H1 (cell line): ENCODE measurements around the gene OPHN1. TPM values are rescaled to one million over a fixed set of nuclear protein-coding genes. Genes with fewer than 3 reads are reported as not detected.

Experiments
- CTCF ChIA-PET: fragments of 300-600 bp; sonication (Branson Sonifier 250); formaldehyde crosslinking; loops from one replicate; lab custom pipeline; 2021; ENCODE audit not compliant: partially characterized antibody; lab: Charles Lee
- POLR2A ChIA-PET: fragments of 300-600 bp; sonication (Branson Sonifier 250); formaldehyde crosslinking; loops from one replicate; lab custom pipeline; 2021; ENCODE audit warnings: inconsistent platforms; ENCODE audit not compliant: partially characterized antibody; lab: Charles Lee
- DNase-seq, 2 experiments: peaks; one replicate each; pipeline versions ENCODE4 v3.0.0 to v3.0.0-alpha.2; 2010 to 2022; ENCODE audit warnings: low spot score in 2 of 2, low read depth in 1 of 2, mixed read lengths in 1 of 2
- FAIRE-seq: peaks from 2 replicates; lab custom pipeline; 2011; peaks lifted over from hg19 to GRCh38; lab: Jason Lieb, UNC
- H2AFZ ChIP-seq: 2 replicates; pipeline ENCODE4 v1.8.1; 2012; ENCODE audit warnings: low read length, inconsistent platforms
- H2AK5ac ChIP-seq: 2 replicates; pipeline ENCODE4 v1.6.1; 2013; ENCODE audit warnings: low read depth, low read length
- H2BK120ac ChIP-seq: replicated peaks from 2 replicates; pipeline ENCODE3; 2013; ENCODE audit warnings: low read depth, low read length, inconsistent platforms
- H2BK12ac ChIP-seq: 2 replicates; pipeline ENCODE4 v1.6.1; 2013; ENCODE audit warnings: low read depth, low read length
- H2BK15ac ChIP-seq: 2 replicates; pipeline ENCODE4 v1.6.1; 2013; ENCODE audit warnings: low read length
- H2BK20ac ChIP-seq: 2 replicates; pipeline ENCODE4 v1.6.1; 2013; ENCODE audit warnings: low read length
- H2BK5ac ChIP-seq: 2 replicates; pipeline ENCODE4 v1.6.1; 2013; ENCODE audit warnings: low read depth, low read length
- H3K14ac ChIP-seq: 2 replicates; pipeline ENCODE4 v1.6.1; 2013; ENCODE audit warnings: inconsistent platforms; ENCODE audit not compliant: insufficient read length
- H3K18ac ChIP-seq: 2 replicates; pipeline ENCODE4 v1.6.1; 2013; ENCODE audit warnings: low read length; ENCODE audit errors: extremely low read depth
- H3K23ac ChIP-seq: 2 replicates; pipeline ENCODE4 v1.6.1; 2013; ENCODE audit warnings: inconsistent platforms; ENCODE audit not compliant: insufficient read length
- H3K23me2 ChIP-seq: 2 replicates; pipeline ENCODE4 v1.6.1; 2013; ENCODE audit warnings: low read depth, low read length
- H3K27ac ChIP-seq: 2 replicates; pipeline ENCODE4 v1.6.1; 2011; ENCODE audit warnings: low read depth, low read length, inconsistent platforms
- H3K27me3 ChIP-seq, 4 experiments: replicated peaks in 1 of 4; 1 replicate in 1 of 4; 2 replicates in 3 of 4; pipeline versions ENCODE4 v1.6.1 to v1.8.1; 2011 to 2013; ENCODE audit warnings: low read length in 3 of 4, mild to moderate bottlenecking in 3 of 4, inconsistent platforms in 2 of 4, mixed read lengths in 2 of 4, moderate library complexity in 1 of 4; ENCODE audit not compliant: control insufficient read depth in 3 of 4, insufficient read depth in 3 of 4; ENCODE audit errors: extremely low read depth in 1 of 4
- H3K36me3 ChIP-seq, 4 experiments: 2 replicates each; pipeline versions ENCODE4 v1.6.1 to v1.8.1; 2011 to 2013; ENCODE audit warnings: mild to moderate bottlenecking in 4 of 4, low read length in 3 of 4, moderate library complexity in 2 of 4, control low read depth in 1 of 4, inconsistent platforms in 1 of 4; ENCODE audit not compliant: insufficient read depth in 4 of 4, control insufficient read depth in 2 of 4
- H3K4ac ChIP-seq: replicated peaks from 2 replicates; pipeline ENCODE3; 2013; ENCODE audit warnings: low read length, low read depth, mixed read lengths, inconsistent platforms; ENCODE audit not compliant: insufficient read length
- H3K4me1 ChIP-seq, 4 experiments: replicated peaks in 1 of 4; 1 replicate in 1 of 4; 2 replicates in 3 of 4; pipeline versions ENCODE4 v1.6.1 to v1.8.1; 2011 to 2013; ENCODE audit warnings: low read length in 3 of 4, inconsistent platforms in 2 of 4, mixed read lengths in 1 of 4; ENCODE audit not compliant: insufficient read depth in 4 of 4, control insufficient read depth in 3 of 4
- H3K4me2 ChIP-seq, 2 experiments: 2 replicates each; pipeline versions ENCODE4 v1.6.1 to v1.8.1; 2011 to 2013; ENCODE audit warnings: low read depth in 2 of 2, low read length in 2 of 2, control low read depth in 1 of 2, inconsistent platforms in 1 of 2, mild to moderate bottlenecking in 1 of 2; ENCODE audit not compliant: insufficient read depth in 1 of 2
- H3K4me3 ChIP-seq, 4 experiments: fragments of 200-600, 300-600 bp in 1 of 4; sonication (generic), shearing (Covaris generic), sonication (Bioruptor Twin) in 1 of 4; 2 replicates each; pipeline versions ENCODE4 v1.5.1 to v1.8.1; 2011 to 2016; ENCODE audit warnings: low read length in 4 of 4, low read depth in 3 of 4, control low read depth in 2 of 4, inconsistent platforms in 2 of 4, mild to moderate bottlenecking in 2 of 4, mixed read lengths in 1 of 4, moderate library complexity in 1 of 4; ENCODE audit not compliant: insufficient read depth in 2 of 4; ENCODE audit errors: extremely low read depth in 1 of 4
- H3K56ac ChIP-seq: replicated peaks from 2 replicates; pipeline ENCODE3; 2013; ENCODE audit warnings: low read depth, mild to moderate bottlenecking, mixed read lengths, low read length, inconsistent platforms; ENCODE audit not compliant: insufficient read length
- H3K79me1 ChIP-seq: 2 replicates; pipeline ENCODE4 v1.6.1; 2013; ENCODE audit warnings: low read depth, low read length, control low read depth
- H3K79me2 ChIP-seq, 2 experiments: 2 replicates each; pipeline versions ENCODE4 v1.6.1 to v1.8.1; 2012 to 2013; ENCODE audit warnings: low read length in 2 of 2, mild to moderate bottlenecking in 2 of 2, inconsistent platforms in 1 of 2; ENCODE audit not compliant: insufficient read depth in 2 of 2, control insufficient read depth in 1 of 2
- H3K9ac ChIP-seq, 4 experiments: replicated peaks in 1 of 4; 1 replicate in 1 of 4; 2 replicates in 3 of 4; pipeline versions ENCODE4 v1.6.1 to v1.8.1; 2011 to 2013; ENCODE audit warnings: low read depth in 3 of 4, low read length in 3 of 4, control low read depth in 2 of 4, mild to moderate bottlenecking in 2 of 4, moderate library complexity in 2 of 4, inconsistent platforms in 1 of 4; ENCODE audit errors: extremely low read depth in 1 of 4
- H3K9me3 ChIP-seq, 2 experiments: 2 replicates each; pipeline versions ENCODE4 v1.6.1 to v1.8.1; 2012 to 2013; ENCODE audit warnings: mild to moderate bottlenecking in 2 of 2, moderate library complexity in 2 of 2, control low read depth in 1 of 2, inconsistent platforms in 1 of 2, low read depth in 1 of 2, low read length in 1 of 2, mixed read lengths in 1 of 2; ENCODE audit not compliant: insufficient read depth in 2 of 2
- H4K20me1 ChIP-seq, 2 experiments: replicated peaks in 1 of 2; 2 replicates each; pipeline versions ENCODE3 to v1.8.1; 2011 to 2013; ENCODE audit warnings: inconsistent platforms in 2 of 2, low read length in 2 of 2, mild to moderate bottlenecking in 1 of 2; ENCODE audit not compliant: insufficient read depth in 2 of 2, control insufficient read depth in 1 of 2
- H4K5ac ChIP-seq: 2 replicates; pipeline ENCODE4 v1.6.1; 2013; ENCODE audit warnings: low read length, low read depth, mixed read lengths, inconsistent platforms; ENCODE audit not compliant: insufficient read length
- H4K8ac ChIP-seq: 2 replicates; pipeline ENCODE4 v1.8.0; 2013; ENCODE audit warnings: mild to moderate bottlenecking, moderate library complexity, low read length, inconsistent platforms; ENCODE audit not compliant: insufficient read depth; ENCODE audit errors: extremely low read depth
- H4K91ac ChIP-seq: replicated peaks from 2 replicates; pipeline ENCODE3; 2013; ENCODE audit warnings: low read length, mixed read lengths, inconsistent platforms; ENCODE audit not compliant: insufficient read length
- BCL11A ChIP-seq, 2 experiments: IDR thresholded peaks; one replicate each; pipeline ENCODE4 v1.6.1; 2011; ENCODE audit warnings: low read depth in 2 of 2, low read length in 2 of 2, mild to moderate bottlenecking in 2 of 2
- E2F6 ChIP-seq: IDR thresholded peaks from 2 replicates; pipeline ENCODE4 v1.6.1; 2012; ENCODE audit warnings: inconsistent platforms
- GTF2F1 ChIP-seq: IDR thresholded peaks from 2 replicates; pipeline ENCODE4 v1.6.1; 2012; ENCODE audit warnings: low read depth, low read length, improper control_type of control experiment, borderline replicate concordance
- HDAC2 ChIP-seq, 2 experiments: fragments of 300-600 bp in 1 of 2; sonication (generic) in 1 of 2; IDR thresholded peaks; 2 replicates each; pipeline ENCODE4 v1.6.1; 2011 to 2012; ENCODE audit warnings: low read depth in 2 of 2, low read length in 2 of 2, mild to moderate bottlenecking in 2 of 2, moderate library complexity in 2 of 2, borderline replicate concordance in 1 of 2, inconsistent platforms in 1 of 2
- JUND ChIP-seq: IDR thresholded peaks from 2 replicates; pipeline ENCODE4 v1.6.1; 2011; ENCODE audit warnings: mild to moderate bottlenecking, improper control_type of control experiment, low read length
- KDM5A ChIP-seq: fragments of 200-600 bp; IDR thresholded peaks from 2 replicates; pipeline ENCODE4 v1.7.1; 2012; ENCODE audit warnings: mild to moderate bottlenecking, low read length, inconsistent platforms, mixed read lengths
- MAFK ChIP-seq: IDR thresholded peaks from 2 replicates; pipeline ENCODE4 v1.6.1; 2012; ENCODE audit warnings: low read depth, mild to moderate bottlenecking, improper control_type of control experiment, low read length
- MAX ChIP-seq: IDR thresholded peaks from 2 replicates; pipeline ENCODE4 v1.6.1; 2012; ENCODE audit warnings: inconsistent platforms
- POLR2AphosphoS5 ChIP-seq: IDR thresholded peaks from 2 replicates; pipeline ENCODE4 v1.6.1; 2011; ENCODE audit warnings: low read depth, low read length
- RXRA ChIP-seq: IDR thresholded peaks from 2 replicates; pipeline ENCODE4 v1.6.1; 2011; ENCODE audit warnings: low read depth, mild to moderate bottlenecking, low read length, moderate library complexity; ENCODE audit not compliant: insufficient read depth
- SIRT6 ChIP-seq: IDR thresholded peaks from one replicate; pipeline ENCODE4 v1.7.1; 2012; ENCODE audit warnings: low read length, inconsistent platforms
- SP4 ChIP-seq: IDR thresholded peaks from 2 replicates; pipeline ENCODE4 v1.6.1; 2012; ENCODE audit warnings: low read length, inconsistent platforms
- TBP ChIP-seq: IDR thresholded peaks from 2 replicates; pipeline ENCODE4 v1.6.1; 2011; ENCODE audit warnings: low read depth, low read length, improper control_type of control experiment
- polyA plus RNA-seq, 7 experiments: library from polyadenylated mRNA; depleted of rRNA in 3 of 7; stranded (reverse) in 5 of 7; unstranded in 2 of 7; fragments of >200 nt in 5 of 7; fragments of 200-250 nt in 2 of 7; gene quantifications; 1 replicate in 5 of 7; 2 replicates in 1 of 7; 4 replicates in 1 of 7; pipeline versions ENCODE4 v1.2.1 to v1.2.3, GENCODE V29; 2011 to 2013; ENCODE audit warnings: missing spikeins in 2 of 7, mixed read lengths in 2 of 7
- total RNA-seq: library from RNA; stranded (reverse); fragmentation: NEBNext Ultra II Directional; extraction: Animal tissue kit (Norgen Biotek cat#: 25700); gene quantifications from 2 replicates; pipeline ENCODE4 v1.2.1, GENCODE V29; 2021
- TF ChIP-seq, protein P1 (sequence below): IDR thresholded peaks from 2 replicates; pipeline ENCODE4 v1.6.1; 2011; ENCODE audit warnings: low read length, improper control_type of control experiment

The OPHN1 gene
- total and polyA plus RNA-seq, 2 of the 8 experiments (the other 6 are each of a cell fraction or from before 2014, with no cell fraction given) = 1.2 to 3.5 TPM

GRCh38 chrX:68195561-68195960 lies 237.7 kb downstream of the OPHN1 start:
- H3K4ac ChIP-seq = no peak overlapping the region
- H3K27ac ChIP-seq = no peak overlapping the region
- no peak overlapping the region for H2BK15ac ChIP-seq
- no peaks in the 10 kb centered on the region for H3K23me2 ChIP-seq
- no peak overlapping the region for H3K14ac ChIP-seq
- no peak overlapping the region for H3K23ac ChIP-seq
- no peak overlapping the region for H3K9ac ChIP-seq
- no peak overlapping the region for H3K4me3 ChIP-seq
- peaks cover 0 to 3% (median 0%) of the 10 kb centered on the region in 4 experiments; a peak in 2 of 7 replicates for H3K4me1 ChIP-seq
- no peaks in the 10 kb centered on the region for H3K9me3 ChIP-seq
- H3K79me1 ChIP-seq = no peaks in the 10 kb centered on the region
- no peaks in the 10 kb centered on the region for H3K79me2 ChIP-seq
- FAIRE-seq = no peak
- H4K91ac ChIP-seq = no peak overlapping the region
- ChIA-PET POLR2A (no interaction called here), CTCF (interaction anchor here (1.3 to 2.4 kb wide), 3 partner anchors 39 to 303 kb away, joined by 3 to 9 read pairs (median 6); partner anchors contain the start of gene YIPF6)
- no peak overlapping the region for H2BK120ac ChIP-seq
- no peak overlapping the region for H4K8ac ChIP-seq
- no peak overlapping the region for H2AK5ac ChIP-seq
- H2AFZ ChIP-seq = no peak overlapping the region
- no peak overlapping the region for H3K18ac ChIP-seq
- no peaks in the 10 kb centered on the region; a peak in 2 of 8 replicates for H3K36me3 ChIP-seq
- H3K27me3 ChIP-seq = no peaks in the 10 kb centered on the region
- no peak overlapping the region for H4K5ac ChIP-seq
- H3K56ac ChIP-seq = no peak overlapping the region
- DNase-seq = no peak
- no peaks in the 10 kb centered on the region for H4K20me1 ChIP-seq
- no peak overlapping the region for H2BK20ac ChIP-seq
- no peak overlapping the region for H3K4me2 ChIP-seq
- H2BK12ac ChIP-seq = no peak overlapping the region
- H2BK5ac ChIP-seq = no peak overlapping the region
- TF ChIP-seq E2F6 (no peak), HDAC2 (IDR thresholded peaks at IDR 0.05; ENCODE audit: borderline replicate concordance in 1 of 2, low read depth in 2 of 2, low read length in 2 of 2) (no peak), POLR2AphosphoS5 (no peak), BCL11A (IDR thresholded peaks at IDR 0.05; ENCODE audit: low read depth in 2 of 2, low read length in 2 of 2) (no peak), SIRT6 (no peak), RXRA (no peak), SP4 (no peak), TBP (no peak), MAFK (no peak), GTF2F1 (no peak), MAX (no peak), JUND (no peak), KDM5A (no peak)
- TF ChIP-seq, protein P1, sequence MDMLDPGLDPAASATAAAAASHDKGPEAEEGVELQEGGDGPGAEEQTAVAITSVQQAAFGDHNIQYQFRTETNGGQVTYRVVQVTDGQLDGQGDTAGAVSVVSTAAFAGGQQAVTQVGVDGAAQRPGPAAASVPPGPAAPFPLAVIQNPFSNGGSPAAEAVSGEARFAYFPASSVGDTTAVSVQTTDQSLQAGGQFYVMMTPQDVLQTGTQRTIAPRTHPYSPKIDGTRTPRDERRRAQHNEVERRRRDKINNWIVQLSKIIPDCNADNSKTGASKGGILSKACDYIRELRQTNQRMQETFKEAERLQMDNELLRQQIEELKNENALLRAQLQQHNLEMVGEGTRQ = no peak
